HG02610 (cell line): Measurements from ENCODE around the gene NAPB.

Experiments used
- ATAC-seq: cut with Tn5 transposase; IDR thresholded peaks from one replicate; pipeline ENCODE4 v1.9.1; 2021; ENCODE audit warnings: mild to moderate bottlenecking, moderate library complexity; ENCODE audit not compliant: unreplicated experiment

The NAPB gene

GRCh38 chr20:23369072-23369823, 52.0 kb downstream of the NAPB start:
- ATAC-seq = no peak

GRCh38 chr20:23368316-23369071, 52.8 kb downstream of the NAPB start:
- ATAC-seq = no peak

GRCh38 chr20:23367770-23368169, 53.5 kb downstream of the NAPB start:
- ATAC-seq = no peak

DNA sequence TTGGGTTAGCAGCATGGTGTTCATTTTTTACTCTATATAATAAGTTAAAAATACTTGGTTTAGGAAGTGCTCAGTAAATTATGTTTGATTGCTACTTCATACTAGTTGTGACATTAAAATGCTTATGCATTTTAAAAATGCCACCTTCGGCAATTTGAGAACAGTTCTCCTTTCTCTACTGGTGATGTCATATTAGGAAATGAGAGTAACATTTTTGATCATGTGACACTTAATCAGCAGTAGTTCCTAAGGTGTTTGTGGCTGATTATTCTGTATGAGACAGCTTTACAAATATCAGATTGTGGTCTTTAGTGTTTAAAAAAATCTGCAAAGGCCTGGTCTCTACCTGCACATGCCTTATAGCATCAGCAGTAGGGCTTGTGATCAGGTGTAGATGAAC, 54.9 kb downstream of the NAPB start:
- ATAC-seq = no peak

GRCh38 chr20:23365390-23366165, 55.7 kb downstream of the NAPB start:
- ATAC-seq = no peak

GRCh38 chr20:23363257-23363649, 58.0 kb downstream of the NAPB start:
- no peak for ATAC-seq

DNA sequence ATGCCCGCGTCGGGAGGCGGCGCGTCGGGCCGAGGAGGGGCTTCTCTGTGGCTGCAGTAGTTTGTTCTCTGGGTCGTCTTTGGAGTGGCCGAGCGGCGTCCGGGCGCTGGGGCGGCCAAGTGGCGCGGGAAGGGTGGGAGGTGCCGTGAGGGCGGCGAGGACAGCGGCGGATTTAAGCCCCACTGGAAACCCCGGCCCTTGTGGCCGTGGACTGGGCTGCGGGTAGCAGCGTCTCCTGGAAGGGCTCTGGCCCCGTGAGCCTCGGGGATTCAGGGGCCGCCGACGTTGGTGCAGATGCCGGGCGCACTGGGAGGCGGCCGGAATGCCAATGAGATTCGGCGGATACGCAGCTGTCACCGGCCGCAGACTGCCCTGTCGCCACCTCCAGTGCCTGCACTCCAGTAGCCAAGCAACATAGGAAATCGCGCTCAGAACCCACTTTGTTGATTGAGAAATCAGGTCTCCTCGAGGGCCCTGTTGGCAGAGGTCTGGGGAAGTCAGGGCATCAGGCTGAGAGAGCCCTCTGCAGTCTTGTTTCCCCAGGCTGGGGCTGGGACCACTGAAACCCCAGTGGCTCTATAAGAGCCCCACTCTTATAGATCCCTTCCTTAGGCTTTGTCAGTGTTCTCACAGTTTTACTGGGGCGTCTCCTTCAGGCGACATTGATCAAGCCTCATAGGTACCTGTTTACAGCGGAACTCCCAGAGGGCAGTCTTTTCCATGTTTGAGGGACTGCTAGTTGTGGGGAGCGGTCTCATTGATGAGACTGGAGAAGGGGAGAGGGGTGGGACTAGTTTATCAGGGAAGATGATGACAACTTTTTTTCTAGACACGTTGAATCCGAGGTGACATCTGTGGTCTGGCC, 58.7 kb downstream of the NAPB start:
- no peak for ATAC-seq

- ATAC-seq = peak; percentile 76
Observed at GRCh38 chr20:23361476-23362391, 59.6 kb downstream of the NAPB start, which contains the start of gene GZF1. TSS of gene GZF1 (plus strand) at chr20:23362182. CDS start at chr20:23364384, 2,202 bp downstream.

- ATAC-seq = no peak
Observed at GRCh38 chr20:23361119-23361475, 60.2 kb downstream of the NAPB start.

- no peak for ATAC-seq
Observed at GRCh38 chr20:23360531-23360930, 60.8 kb downstream of the NAPB start.

GRCh38 chr20:23358923-23359593, 62.2 kb downstream of the NAPB start:
- no peak for ATAC-seq

- no peak for ATAC-seq
Observed at GRCh38 chr20:23358563-23358906, 62.8 kb downstream of the NAPB start.

- ATAC-seq = peak; percentile 82
Observed at GRCh38 chr20:23357767-23358562, 63.3 kb downstream of the NAPB start.

- no peak for ATAC-seq
Observed at GRCh38 chr20:23356203-23356602, 65.1 kb downstream of the NAPB start.

DNA sequence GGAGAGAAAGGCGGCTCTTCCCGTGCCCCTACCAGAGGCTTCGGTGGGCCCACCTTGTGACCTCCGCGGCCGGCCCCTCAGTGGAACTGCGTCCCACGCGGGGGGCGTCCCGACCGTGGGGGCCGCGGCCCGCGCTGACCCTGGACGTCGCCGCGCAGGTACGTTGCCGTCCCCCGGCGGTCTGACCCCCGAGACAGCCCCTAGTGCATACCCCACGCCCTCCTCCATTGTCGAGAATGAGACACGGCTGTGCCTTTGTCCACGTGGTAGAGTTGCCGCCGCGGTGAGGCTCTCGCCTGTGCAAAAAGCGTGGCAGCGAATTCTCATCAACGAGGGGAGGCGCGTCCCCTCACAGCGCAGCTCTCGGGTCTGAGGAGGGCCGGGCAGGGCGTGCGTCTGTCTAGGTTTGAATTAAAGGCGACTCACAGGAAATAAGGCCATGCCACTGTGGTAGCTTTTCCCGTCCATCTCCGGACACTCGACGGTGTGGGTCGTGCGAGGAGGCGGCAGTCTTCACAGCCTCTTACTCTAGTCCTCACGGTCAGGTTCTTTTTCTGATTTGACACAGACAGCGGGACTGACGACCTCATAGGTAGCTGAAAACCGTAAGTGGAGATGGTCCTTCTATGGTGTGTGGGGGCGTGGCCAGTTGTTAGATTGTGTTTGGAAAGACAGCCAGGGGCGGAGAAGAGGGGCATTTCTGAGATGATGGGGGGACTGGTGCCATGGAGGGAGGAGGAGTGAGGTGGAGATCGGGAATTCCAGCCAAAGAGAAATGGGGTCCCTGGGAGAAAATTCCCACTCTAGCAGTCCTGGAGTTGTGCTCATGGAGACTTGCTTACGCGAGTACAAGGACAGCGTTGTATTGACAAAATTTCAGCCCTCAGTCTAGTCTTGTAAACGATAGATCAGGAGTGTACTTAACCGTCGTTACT, 70.1 kb downstream of the NAPB start:
- peak; percentile 15 for ATAC-seq

- peak; percentile 85 for ATAC-seq
Observed at GRCh38 chr20:23350196-23350903, 70.9 kb downstream of the NAPB start, which contains the start of gene NXT1. TSS of gene NXT1 (plus strand) at chr20:23350791. CDS start at chr20:23354042, 3,251 bp downstream.
